ENCODE measurements around the gene CA10.

Gene CA10

GRCh38 chr17:51857052-51857597 lies 301.4 kb downstream of the CA10 start:
- no peak overlapping the region for H3K4me3 ChIP-seq (replicated peaks; ENCODE audit: low read depth, low read length)
- no peaks in the 10 kb centered on the region for H3K36me3 ChIP-seq (ENCODE audit: control insufficient read depth, insufficient read depth, low read length)
- DNase-seq (ENCODE audit: extremely low read depth, insufficient read length), result no peak
- H3K27me3 ChIP-seq (replicated peaks; ENCODE audit: control insufficient read depth, insufficient read depth, low read length), result no peaks in the 10 kb centered on the region
- TF ChIP-seq CTCF (IDR thresholded peaks at IDR 0.05; ENCODE audit: insufficient read depth, low read length, poor library complexity, severe bottlenecking), result no peak

- Histone ChIP-seq H3K4me3 (replicated peaks; ENCODE audit: low read depth, low read length) (no peak overlapping the region), H3K36me3 (ENCODE audit: control insufficient read depth, insufficient read depth, low read length) (no peaks in the 10 kb centered on the region), H3K27me3 (replicated peaks; ENCODE audit: control insufficient read depth, insufficient read depth, low read length) (no peaks in the 10 kb centered on the region)
- DNase-seq (ENCODE audit: extremely low read depth, insufficient read length), result no peak
- no peak for TF ChIP-seq CTCF (IDR thresholded peaks at IDR 0.05; ENCODE audit: insufficient read depth, low read length, poor library complexity, severe bottlenecking)
Measured at GRCh38 chr17:51855806-51856205, 302.7 kb downstream of the CA10 start.

GRCh38 chr17:51853857-51854256 lies 304.7 kb downstream of the CA10 start:
- no peaks in the 10 kb centered on the region for H3K27me3 ChIP-seq (replicated peaks; ENCODE audit: control insufficient read depth, insufficient read depth, low read length)
- TF ChIP-seq CTCF (IDR thresholded peaks at IDR 0.05; ENCODE audit: insufficient read depth, low read length, poor library complexity, severe bottlenecking), result no peak
- DNase-seq (ENCODE audit: extremely low read depth, insufficient read length), result no peak

GRCh38 chr17:51852603-51853002 lies 305.9 kb downstream of the CA10 start:
- no peak overlapping the region for H3K4me3 ChIP-seq (replicated peaks; ENCODE audit: low read depth, low read length)
- no peaks in the 10 kb centered on the region for H3K36me3 ChIP-seq (ENCODE audit: control insufficient read depth, insufficient read depth, low read length)
- no peak for DNase-seq (ENCODE audit: extremely low read depth, insufficient read length)
- no peak for TF ChIP-seq CTCF (IDR thresholded peaks at IDR 0.05; ENCODE audit: insufficient read depth, low read length, poor library complexity, severe bottlenecking)
- no peaks in the 10 kb centered on the region for H3K27me3 ChIP-seq (replicated peaks; ENCODE audit: control insufficient read depth, insufficient read depth, low read length)

More at GRCh38 chr17:51853857-51854256, 304.7 kb downstream of the CA10 start:
- Histone ChIP-seq H3K4me3 (replicated peaks; ENCODE audit: low read depth, low read length) (no peak overlapping the region), H3K36me3 (ENCODE audit: control insufficient read depth, insufficient read depth, low read length) (no peaks in the 10 kb centered on the region)

GRCh38 chr17:51850201-51850600 lies 308.3 kb downstream of the CA10 start:
- H3K36me3 ChIP-seq (ENCODE audit: control insufficient read depth, insufficient read depth, low read length), result no peaks in the 10 kb centered on the region
- no peaks in the 10 kb centered on the region for H3K27me3 ChIP-seq (replicated peaks; ENCODE audit: control insufficient read depth, insufficient read depth, low read length)
- peak; percentile 2 for TF ChIP-seq CTCF (IDR thresholded peaks at IDR 0.05; ENCODE audit: insufficient read depth, low read length, poor library complexity, severe bottlenecking)
- no peak for DNase-seq (ENCODE audit: extremely low read depth, insufficient read length)
- no peak overlapping the region for H3K4me3 ChIP-seq (replicated peaks; ENCODE audit: low read depth, low read length)

- no peak overlapping the region for H3K4me3 ChIP-seq (replicated peaks; ENCODE audit: low read depth, low read length)
- H3K36me3 ChIP-seq (ENCODE audit: control insufficient read depth, insufficient read depth, low read length), result no peaks in the 10 kb centered on the region
- H3K27me3 ChIP-seq (replicated peaks; ENCODE audit: control insufficient read depth, insufficient read depth, low read length), result no peaks in the 10 kb centered on the region; the same call in 1 of the 2 replicates
- DNase-seq (ENCODE audit: extremely low read depth, insufficient read length), result no peak
- no peak for TF ChIP-seq CTCF (IDR thresholded peaks at IDR 0.05; ENCODE audit: insufficient read depth, low read length, poor library complexity, severe bottlenecking)
Measured at GRCh38 chr17:51848451-51848850, 310.1 kb downstream of the CA10 start.
